Kasumi-1 (cell line): ENCODE measurements around the gene RBBP7.

ENCODE experiments used
- DNase-seq, 2 experiments: peaks; one replicate each; lab custom pipeline; 2025; lab: John Stamatoyannopoulos, UW

Gene RBBP7

GRCh38 chrX:16862829-16863228 lies 7.3 kb downstream of the RBBP7 start:
- DNase-seq = no peak

GRCh38 chrX:16856744-16857143 lies 13.4 kb downstream of the RBBP7 start:
- no peak for DNase-seq

- peak in 1 of 2 experiments; percentile 5 for DNase-seq
Measured at GRCh38 chrX:16856076-16856404, 14.1 kb downstream of the RBBP7 start.

- DNase-seq = no peak
Measured at GRCh38 chrX:16855363-16856075, 14.6 kb downstream of the RBBP7 start.

GRCh38 chrX:16853537-16853936 lies 16.6 kb downstream of the RBBP7 start:
- no peak for DNase-seq

- DNase-seq = no peak
Measured at GRCh38 chrX:16852617-16853179, 17.5 kb downstream of the RBBP7 start.

- DNase-seq = no peak
Measured at GRCh38 chrX:16851827-16852226, 18.3 kb downstream of the RBBP7 start.

- no peak for DNase-seq
Measured at GRCh38 chrX:16851421-16851820, 18.7 kb downstream of the RBBP7 start.

GRCh38 chrX:16848541-16848940 lies 21.6 kb downstream of the RBBP7 start:
- no peak for DNase-seq

- no peak for DNase-seq
Measured at GRCh38 chrX:16845686-16846085, 24.5 kb downstream of the RBBP7 start.

- DNase-seq = no peak
Measured at GRCh38 chrX:16843208-16843909, 26.8 kb downstream of the RBBP7 start.

- no peak for DNase-seq
Measured at GRCh38 chrX:16842684-16843083, 27.5 kb downstream of the RBBP7 start.

- no peak for DNase-seq
Measured at GRCh38 chrX:16839852-16840460, 30.2 kb downstream of the RBBP7 start.

GRCh38 chrX:16839219-16839851 lies 30.8 kb downstream of the RBBP7 start:
- no peak for DNase-seq

- no peak for DNase-seq
Measured at GRCh38 chrX:16838202-16839066, 31.7 kb downstream of the RBBP7 start.

- DNase-seq = peak in 1 of 2 experiments; percentile 6
Measured at GRCh38 chrX:16836371-16836770, 33.8 kb downstream of the RBBP7 start.

- DNase-seq = no peak
Measured at GRCh38 chrX:16834806-16835205, 35.4 kb downstream of the RBBP7 start.

GRCh38 chrX:16832301-16832700 lies 37.9 kb downstream of the RBBP7 start:
- no peak for DNase-seq

GRCh38 chrX:16828124-16828908 lies 41.8 kb downstream of the RBBP7 start:
- no peak for DNase-seq

- DNase-seq = no peak
Measured at GRCh38 chrX:16827225-16827624, 42.9 kb downstream of the RBBP7 start.

GRCh38 chrX:16826207-16826606 lies 44.0 kb downstream of the RBBP7 start:
- peak; percentile 19 to 41 for DNase-seq
